SK-N-MC (cell line): ENCODE results near the gene NUDT1.

ENCODE experiments used
- EZH2 ChIP-seq: fragments of 200-600 bp; sonication (generic); IDR thresholded peaks from one replicate; pipeline ENCODE4 v1.6.1; 2017; ENCODE audit warnings: antibody characterized with exemption
- POLR2AphosphoS5 ChIP-seq: IDR thresholded peaks from 2 replicates; pipeline ENCODE4 v1.6.1; 2012; ENCODE audit warnings: mild to moderate bottlenecking, low read depth, low read length, borderline replicate concordance

DNA sequence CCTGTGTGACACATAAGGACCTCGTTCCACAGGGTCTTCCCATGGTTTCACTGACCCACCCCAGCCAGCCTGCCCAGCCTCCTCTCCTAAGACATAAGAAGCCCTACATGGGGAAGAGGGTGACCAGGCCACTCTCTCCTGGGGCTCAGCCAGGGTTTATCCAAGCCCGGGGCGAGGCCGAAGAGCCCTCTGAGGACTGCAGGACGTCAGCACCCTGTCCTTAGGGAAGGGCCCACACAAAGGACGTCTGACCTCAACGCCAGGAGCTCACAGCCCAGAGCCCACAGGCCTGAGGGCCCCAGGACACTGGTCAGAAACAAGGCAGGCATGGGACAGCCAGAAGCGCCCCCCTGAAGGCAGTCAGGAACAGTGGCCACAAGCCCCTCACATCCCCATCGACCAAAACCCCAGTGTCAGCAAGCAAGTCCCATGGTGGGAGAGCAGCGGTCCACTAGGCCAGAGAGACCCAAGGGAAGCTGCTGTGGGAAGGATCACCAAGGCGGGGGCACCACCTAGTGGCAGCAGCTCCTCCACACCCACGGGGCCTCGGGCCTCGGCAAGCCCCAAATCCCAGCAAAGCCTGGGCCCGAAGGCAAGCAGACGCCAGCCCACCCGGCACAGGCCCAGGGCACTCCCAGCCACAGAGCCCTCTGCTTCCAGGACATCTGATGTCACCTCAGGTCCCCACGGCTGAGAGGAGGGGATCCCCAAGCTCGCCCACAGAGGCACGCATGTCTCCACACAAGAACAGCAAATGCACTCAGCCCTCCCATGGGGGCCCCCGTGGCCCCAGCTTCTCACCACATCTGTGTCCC is 32.7 kb upstream of the NUDT1 start:
- TF ChIP-seq POLR2AphosphoS5 (no peak), EZH2 (no peak)
